Stimulated activated CD4-positive, alpha-beta T cell treated with anti-CD3 and anti-CD28 coated beads, Interleukin-4, amount 100 ng/mL, for 1 hour (primary cell): ENCODE data around the gene ADD3.
"Not testable (repeated sequence)": the region's sequence is repeated elsewhere in the genome, so short reads cannot be mapped to it uniquely, and the experiment has no call there.

Source experiments
- DNase-seq: peaks from one replicate; pipeline ENCODE4 v3.0.0-alpha.2; 2020

Gene ADD3

DNA sequence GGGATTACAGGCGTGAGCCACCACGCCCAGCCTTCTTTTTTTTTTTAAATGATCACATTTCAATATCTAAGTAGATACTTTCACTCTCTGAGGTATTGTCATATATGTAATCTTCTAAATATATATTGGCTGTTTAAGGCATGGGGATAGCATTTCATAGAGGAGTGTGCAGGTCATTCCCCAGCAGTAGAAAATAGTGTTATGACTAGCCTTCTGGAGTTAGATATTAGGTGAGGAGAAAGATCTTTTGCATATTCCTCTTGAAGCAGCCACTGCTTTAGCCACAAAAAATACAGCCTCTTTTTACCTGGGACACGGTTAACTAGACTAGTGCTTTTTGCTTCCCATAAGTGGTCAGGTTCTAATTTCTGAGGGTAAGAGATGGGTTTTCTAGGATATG, 28.9 kb downstream of the ADD3 start:
- no peak for DNase-seq

DNA sequence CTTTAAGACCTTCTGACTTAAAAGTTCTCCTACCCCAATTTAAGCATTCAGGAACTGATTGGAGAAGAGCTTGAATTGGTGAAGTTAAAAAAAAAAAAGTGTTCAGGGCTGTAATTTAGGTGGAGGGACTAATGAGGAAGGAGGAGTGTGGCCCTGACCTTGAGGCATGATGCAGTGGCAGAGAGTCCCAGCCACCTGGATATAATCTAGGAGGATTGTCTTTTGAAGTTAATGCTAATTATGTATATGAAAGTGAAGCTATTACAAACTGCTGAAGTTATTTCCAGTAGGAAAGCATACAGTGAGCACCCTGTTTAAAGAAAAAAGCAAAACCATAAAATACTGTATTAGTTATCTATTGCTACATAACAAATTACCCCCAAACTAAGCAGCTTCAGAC, 31.5 kb downstream of the ADD3 start:
- no peak for DNase-seq

DNA sequence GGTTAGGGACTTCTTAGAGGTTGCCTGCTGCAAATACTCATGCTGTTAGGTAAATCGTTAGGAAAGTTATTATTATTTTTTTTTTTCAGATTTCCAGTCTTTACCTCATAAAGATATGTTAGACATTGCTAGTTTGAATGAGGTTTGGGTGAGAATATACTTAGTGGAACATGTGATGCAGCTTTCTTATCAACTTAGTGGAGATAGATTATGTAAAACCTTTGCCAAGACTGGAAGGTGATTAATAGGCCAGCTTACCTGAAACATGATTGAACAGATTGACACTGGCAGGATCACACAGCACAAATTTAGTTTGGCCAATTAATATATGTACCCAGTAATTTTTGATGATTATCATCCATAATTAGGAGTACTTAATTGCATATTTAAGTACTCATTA, 32.3 kb downstream of the ADD3 start:
- no peak for DNase-seq

DNA sequence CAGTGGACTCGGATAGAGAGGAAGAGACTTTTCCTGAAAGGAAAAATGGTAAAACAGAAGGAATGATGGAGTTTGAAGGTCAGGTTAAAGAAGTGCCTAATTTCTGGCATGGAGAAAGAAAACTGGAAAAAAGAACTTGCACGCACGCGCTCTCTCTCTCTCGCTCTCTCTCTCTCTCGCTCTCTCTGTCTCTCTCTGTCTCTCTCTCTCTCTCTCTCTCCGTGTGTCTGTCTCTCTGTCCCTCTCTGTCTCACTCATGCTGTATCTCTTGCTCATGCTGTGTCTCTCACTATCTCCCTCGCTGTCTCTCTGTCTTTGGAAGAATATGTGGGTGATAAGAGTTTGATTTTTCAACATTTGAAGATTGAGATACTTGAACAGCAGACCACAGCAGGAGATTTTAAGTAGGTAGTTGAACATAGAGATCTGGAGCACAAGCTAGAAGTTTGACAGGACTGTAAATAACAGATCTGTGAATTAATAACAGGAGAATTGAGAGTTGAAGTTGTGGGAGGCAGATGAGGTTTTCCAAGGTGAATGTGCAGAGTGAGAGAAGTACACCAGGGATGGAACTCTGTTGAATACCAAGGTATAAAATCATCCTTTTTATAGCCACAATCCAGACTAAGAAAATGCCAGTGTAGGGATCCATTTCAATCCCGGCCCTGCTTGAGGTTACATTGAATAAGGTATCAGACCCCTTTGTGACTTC, 33.1 kb downstream of the ADD3 start:
- DNase-seq: no peak

DNA sequence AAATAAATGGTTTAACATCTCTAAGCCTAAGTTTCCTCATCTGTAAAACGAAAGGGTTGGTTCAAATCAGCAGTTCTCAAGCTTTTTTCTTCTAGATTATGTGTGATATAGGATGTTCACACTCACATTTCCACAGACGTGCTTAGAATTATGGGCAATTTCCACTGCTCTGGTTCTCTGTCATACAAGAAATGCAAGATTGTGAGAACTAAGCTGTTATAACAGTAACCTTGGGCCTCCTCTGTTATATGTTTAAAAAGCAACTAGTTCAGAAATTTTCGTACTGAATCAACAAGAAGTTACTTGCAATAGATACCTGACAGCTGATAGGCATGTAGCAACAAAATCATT, 33.7 kb downstream of the ADD3 start:
- DNase-seq: no peak

DNA sequence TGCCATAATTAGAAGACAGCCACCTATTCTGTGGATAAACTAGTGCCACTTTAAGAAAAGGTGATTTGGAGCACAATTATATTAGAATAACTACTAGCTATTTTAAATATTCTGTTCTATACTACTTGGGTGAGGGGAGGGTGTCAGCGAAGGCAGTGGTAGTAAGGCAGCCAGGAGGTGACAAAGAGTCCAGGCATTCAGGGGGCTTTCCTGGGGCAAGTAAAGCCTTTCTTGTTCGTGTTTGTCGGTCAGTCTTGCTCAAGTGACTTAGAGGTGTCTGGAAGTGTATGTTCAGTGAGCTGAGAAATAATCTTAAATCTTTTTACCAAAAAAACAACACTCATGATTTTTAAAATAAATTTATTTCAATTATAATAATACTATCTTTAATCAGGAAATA, 34.4 kb downstream of the ADD3 start:
- no peak for DNase-seq

DNA sequence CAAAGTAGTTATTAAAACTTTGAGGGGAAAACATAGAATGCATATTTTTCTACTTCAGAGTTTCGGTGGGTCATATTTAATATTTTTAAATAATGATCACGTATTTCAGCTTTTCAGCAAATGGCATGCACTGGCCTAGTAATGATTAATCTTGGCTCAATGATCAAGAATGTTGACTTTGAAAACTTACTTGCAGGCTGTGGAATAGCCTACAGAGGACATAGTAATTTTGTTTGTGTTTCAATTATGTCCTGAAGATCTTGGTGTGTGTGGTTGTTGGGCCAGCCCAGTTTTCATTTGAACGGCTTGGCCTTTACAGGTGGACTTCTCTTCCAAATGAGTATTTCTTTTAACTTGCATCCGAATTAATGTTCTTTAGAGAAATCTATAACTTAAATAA, 35.1 kb downstream of the ADD3 start:
- no peak for DNase-seq

DNA sequence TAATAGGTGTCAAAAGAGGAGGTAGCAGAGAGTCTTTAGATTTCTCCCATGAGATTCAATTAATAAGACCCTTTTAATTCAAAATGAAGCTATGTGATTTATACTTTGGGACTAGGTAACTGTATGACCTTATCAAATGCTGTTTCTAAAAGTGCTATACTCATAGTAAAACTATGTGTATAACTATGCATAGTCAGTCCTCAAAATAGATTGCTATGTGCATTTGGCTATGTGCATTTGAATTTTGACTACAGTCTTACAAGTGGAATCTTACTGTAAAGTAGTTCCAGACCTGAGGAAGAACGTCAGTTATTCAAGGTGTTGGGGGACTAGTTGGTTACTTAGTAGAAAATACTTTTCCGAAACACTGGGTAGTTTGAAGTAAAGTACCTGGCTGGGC, 36.9 kb downstream of the ADD3 start:
- no peak for DNase-seq

DNA sequence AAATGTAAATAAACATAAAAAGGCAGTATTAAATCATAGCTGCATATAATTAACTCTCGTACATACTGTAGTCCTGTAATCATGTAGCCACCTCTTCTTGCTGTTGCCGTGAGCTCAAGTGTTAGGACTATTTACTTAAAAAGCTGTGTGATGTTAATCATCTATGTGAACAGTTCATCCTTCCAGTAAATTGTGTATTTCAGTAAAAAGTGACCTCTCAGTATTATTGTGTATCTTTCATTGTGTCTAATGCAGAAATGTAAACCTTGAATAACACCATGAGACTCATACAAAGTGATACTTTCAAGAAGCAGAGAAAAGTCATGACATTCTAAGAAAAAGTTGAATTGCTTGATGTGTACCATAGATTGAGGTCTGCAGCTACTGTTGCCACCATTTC, 38.0 kb downstream of the ADD3 start:
- no peak for DNase-seq

DNA sequence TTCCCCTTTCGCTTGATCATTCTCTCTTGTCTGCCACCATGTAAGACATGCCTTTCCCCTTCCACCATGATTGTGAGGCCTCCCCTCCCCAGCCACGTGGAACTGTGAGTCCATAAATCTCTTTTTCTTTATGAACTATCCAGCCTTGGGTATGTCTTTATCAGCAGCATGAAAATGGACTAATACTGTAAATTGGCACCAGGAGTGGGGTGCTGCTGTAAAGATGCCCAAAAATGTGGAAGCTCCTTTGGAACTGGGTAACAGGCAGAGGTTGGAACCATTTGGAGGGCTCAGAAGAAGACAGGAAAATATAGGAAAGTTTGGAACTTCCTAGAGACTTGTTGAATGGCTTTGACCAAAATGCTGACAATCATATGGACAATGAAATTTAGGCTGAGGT, 40.4 kb downstream of the ADD3 start:
- DNase-seq: not testable (repeated sequence)

DNA sequence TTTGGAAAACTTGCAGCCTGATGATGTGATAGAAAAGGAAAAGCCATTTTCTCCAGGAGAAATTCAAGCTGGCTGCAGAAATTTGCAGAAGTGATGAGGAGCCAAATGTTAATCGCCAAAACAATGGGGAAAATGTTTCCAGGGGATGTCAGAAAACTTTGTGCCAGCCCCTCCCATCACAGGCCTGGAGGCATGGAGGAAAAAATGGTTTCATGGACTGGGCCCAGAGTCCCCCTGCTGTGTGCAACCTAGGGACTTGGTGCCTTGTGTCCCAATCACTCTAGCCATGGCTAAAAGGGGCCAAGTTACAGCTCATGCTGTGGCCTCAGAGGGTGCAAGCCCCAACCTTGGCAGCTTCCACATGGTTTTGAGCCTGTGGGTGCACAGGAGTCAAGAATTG, 41.0 kb downstream of the ADD3 start:
- DNase-seq: no peak

DNA sequence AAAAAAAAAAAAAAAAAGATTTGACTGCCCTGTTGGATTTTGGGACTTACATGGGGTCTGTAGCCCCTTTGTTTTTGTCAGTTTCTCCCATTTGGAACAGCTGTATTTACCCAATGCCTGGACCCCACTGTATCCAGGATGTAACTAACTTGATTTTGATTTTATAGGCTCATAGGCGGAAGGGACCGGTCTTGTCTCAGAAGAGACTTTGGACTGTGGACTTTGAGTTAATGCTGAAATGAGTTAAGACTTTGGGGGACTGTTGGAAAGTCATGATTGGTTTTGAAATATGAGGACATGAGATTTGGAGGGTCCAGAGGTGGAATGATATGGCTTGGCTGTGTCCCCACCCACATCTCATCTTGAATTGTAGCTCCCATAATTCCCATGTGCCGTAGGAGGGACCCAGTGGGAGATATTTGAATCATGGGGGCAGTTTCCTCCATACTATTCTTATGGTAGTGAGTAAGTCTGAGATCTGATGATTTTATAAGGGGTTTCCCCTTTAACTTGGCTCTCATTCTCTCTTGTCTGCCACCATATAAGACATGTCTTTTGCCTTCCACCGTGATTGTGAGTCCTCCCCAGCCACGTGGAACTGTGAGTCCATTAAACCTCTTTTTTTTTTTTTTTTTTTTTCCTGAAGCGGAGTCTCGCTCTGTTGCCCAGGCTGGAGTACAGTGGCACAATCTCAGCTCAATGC, 42.3 kb downstream of the ADD3 start:
- DNase-seq: not testable (repeated sequence)

DNA sequence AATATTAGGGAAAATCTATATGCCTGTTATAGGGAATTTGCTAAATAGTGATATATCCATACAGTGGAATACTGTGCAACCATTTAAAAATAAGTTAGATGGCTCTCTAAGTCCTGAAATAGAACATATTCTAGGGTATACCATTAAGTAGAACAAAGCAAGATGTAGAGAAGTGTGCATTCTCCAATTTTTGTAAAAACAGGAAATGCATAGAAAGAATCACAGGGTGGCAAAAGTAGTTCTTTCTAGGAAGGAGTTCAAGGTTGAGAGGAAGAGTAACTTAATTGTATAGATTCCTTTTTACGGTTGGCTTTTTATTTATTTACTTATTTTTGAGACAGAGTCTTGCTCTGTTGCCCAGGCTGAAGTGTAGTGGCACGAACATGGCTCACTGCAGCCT, 43.7 kb downstream of the ADD3 start:
- DNase-seq: no peak

DNA sequence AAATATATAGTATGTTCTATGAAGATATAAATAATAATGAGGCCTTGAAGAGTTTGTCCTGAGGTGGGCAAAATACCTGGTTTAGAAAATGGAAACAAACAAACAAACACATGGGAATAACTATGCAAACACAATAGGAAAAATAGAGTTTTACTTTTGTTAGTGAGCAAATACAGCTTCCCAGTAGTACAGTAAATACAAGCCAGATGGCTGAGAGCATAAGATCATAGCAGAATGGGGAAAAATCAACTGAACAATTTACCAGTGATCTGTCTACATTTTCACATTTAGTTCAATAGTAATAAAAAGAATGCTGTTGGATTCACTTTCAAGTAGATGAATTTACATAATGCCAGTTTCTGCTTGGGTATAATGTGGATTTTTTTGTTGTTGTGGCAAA, 45.1 kb downstream of the ADD3 start:
- DNase-seq: no peak

DNA sequence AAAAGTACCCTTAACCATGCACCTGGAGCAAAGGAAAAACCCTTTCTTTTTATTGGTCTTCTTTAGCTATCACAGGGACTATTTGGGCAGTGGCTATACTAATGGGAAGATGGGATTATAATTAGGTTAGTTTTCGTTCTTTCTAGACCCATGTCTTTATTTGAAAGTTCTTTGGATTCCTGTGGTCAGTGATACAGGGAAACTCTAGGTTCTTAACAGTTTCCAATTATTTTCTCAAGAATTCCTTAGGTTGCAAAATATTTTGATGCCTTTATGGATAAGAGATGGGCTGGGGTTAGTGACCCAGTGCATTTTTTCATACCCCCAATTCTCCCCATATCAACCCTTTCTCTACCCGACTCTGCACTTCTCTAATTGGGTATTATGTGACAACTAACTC, 49.0 kb downstream of the ADD3 start:
- DNase-seq: no peak

DNA sequence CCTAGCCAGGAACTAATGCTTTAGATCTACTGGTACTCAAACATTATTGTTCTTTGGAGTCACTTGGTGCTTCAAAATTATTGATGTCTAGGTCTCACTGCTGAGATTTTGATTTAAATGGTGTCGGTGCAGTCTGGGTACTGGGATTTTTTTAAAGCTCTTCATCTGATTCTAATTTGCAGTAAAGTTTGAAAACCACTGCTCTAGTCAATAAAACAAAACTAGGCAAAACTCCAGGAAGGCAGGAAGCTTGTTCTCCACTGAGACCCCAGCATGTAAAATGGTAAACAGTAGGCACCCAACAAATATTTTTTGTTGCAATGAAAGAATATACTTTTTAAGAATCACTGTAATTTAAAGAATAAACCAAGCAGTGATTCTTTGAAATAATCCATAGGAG, 49.7 kb downstream of the ADD3 start:
- no peak for DNase-seq

DNA sequence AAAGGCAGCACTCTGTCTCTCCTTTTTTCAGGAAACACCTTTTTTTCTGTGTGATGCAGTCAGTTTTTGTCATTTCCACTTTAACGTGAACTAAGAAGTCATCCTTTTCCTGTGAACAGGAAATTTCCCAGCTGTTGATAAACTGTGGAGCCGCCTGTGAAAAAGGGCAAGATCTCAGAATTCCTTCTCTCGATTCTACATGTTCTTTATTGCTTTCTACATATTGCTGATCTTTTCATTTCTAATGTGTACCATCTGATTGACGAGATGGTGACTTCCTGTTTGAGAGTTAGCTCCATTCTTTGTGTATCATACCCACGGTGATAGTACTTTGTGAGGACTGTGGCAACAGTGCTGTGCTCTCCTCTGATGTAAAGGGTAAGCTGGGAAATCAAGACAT, 50.4 kb downstream of the ADD3 start:
- DNase-seq: no peak

DNA sequence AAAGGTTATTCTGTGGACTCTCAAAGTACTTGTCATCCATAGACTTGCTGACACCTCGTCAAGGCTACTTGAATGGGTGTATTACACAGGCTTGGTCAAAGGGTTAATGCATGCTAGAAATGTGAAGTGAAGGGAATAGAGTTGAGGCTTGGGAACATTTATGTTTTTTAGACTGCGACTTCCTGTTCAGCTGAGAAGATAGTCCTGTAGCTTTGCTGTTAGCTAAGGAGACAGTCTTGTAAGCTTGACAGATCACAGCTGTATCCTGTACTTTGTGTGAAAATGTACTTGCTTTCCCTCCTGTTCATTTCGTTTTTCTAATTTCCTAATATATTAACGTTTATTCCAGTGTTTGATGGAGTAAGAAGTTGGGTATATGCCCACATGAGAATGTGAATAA, 52.1 kb downstream of the ADD3 start:
- DNase-seq: no peak

DNA sequence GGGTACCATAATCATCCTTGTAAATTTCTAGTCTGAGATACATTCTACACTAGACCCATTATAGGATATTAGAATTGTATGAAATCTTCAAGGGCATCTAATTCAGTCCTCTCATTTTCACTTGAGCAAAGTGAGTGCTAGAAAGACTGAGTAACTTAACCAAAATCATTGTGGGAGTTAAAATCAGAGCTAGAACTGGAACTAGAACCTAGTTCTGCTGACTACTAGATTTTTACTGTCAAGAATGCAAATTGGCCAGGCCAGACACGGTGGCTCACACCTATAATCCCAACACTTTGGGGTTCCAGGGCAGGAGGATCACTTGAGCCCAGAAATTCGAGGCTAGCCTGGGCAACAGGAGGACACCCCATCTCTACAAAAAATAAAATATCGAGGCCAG, 53.9 kb downstream of the ADD3 start:
- no peak for DNase-seq

DNA sequence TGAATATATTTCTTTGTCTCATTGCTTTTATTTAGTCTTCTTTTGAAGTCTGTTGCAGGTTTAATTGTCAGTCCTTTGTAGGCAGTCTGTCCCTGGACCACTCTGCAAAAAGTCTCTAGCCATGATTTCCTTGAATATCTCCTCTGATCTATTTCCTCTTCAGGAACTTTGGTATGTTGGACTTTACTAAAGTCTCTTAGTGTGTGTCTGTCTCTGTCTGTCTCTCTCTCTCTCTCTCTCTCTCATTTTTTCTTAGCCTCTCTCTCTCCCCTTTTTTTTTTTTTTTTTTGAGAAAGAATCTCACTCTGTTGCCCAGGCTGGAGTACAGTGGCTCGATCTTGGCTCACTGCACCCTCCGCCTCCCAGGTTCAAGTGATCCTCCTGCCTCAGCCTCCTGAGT, 57.5 kb downstream of the ADD3 start:
- DNase-seq: no peak

DNA sequence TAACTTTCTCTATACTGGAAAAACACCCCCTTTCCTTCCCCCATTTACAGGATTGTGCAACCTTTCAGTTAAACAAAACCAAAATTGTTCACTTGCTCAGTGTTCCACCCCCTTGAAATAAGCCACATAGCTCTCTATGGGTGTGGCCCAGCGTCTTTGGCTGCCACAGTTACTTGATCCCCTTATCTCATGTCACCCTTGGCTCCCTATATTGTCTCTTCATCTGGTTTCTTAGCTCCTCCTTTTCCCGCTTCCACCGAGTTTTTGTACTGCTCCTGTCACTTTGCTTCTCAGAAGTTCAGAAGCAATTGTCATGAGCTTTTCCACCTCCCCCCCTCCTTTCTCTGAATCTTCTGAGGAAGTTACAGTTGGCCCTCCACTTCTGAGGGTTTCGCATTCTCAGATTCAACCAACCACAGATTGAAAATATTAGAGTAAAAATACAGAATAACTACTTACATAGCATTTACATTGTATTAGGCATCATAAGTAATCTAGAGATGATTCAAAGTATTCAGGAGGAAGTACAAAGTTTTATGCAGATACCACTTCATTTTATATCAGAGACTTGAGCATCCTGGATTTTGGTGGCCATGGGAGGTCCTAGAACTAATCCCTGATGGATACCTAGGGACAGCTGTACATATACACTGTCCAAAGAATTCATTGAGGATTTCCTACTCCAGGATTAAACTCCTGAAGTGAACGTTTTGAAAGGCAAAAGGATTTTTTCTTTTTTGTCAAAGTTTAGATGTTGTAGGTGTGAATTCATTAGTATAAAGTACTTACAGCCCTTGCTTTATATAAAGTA, 60.4 kb downstream of the ADD3 start:
- DNase-seq: no peak

DNA sequence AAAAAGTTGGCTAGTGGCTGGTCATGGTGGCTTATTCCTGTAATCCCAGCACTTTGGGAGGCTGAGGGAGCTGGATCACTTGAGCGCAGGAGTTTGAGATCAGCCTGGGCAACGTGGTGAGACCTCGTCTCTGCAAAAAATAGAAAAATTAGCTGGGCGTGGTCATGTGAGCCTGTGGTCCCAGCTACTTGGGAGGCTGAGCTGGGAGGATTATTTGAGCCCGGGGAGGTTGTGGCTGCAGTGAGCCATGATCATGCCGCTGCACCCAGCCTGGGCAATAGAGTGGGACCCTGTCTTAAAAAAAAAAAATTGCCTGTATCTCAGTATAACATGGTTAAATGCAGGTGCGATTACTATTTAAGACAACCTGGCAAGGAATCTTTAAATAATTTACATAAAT, 61.0 kb downstream of the ADD3 start:
- DNase-seq: no peak

DNA sequence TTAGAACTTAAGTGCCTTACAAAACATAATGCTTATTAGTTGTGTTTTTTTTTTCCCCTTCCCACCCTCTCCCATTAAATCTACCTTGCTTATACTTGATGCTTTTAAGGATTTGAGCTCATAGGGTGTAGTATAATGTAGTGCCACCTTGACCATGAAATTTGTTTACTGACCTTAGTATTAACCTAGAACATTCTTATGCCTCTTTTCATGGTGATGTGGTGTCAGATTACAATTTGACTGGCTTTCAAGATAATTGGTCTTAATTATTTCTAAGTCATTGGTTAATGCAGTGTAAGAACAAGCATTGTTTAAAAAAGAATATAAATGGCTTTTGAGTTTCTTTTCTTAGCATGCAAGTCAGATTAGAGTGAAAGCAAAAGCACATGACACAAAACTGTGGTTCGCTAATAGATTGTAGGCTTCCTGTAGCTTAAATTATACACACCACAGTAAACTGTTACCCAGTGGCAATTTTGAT, 61.8 kb downstream of the ADD3 start:
- no peak for DNase-seq

DNA sequence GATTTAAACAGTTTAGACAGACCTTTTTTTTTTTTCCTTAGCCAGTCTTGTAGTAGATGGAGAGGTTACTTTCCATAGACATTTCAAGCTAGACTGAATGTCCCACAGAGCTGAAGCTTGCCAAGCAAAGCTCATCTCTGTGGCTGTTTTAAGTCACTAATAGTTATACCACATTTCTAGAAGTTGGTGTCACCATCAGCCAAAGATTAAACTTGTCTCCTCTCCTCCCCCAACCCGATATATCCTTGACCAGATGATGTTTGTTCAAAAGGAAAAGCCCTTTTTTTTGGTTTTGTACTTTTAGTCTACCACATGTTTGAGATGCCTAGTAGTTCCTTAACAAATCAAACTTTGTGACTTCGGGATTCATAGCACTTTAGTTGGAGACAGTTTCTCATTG, 66.1 kb downstream of the ADD3 start:
- no peak for DNase-seq
